ENCODE measurements around the gene SERPINB3.

GRCh38 chr18:63689064-63689463 is 27.4 kb upstream of the SERPINB3 start:
- TF ChIP-seq, protein P1, sequence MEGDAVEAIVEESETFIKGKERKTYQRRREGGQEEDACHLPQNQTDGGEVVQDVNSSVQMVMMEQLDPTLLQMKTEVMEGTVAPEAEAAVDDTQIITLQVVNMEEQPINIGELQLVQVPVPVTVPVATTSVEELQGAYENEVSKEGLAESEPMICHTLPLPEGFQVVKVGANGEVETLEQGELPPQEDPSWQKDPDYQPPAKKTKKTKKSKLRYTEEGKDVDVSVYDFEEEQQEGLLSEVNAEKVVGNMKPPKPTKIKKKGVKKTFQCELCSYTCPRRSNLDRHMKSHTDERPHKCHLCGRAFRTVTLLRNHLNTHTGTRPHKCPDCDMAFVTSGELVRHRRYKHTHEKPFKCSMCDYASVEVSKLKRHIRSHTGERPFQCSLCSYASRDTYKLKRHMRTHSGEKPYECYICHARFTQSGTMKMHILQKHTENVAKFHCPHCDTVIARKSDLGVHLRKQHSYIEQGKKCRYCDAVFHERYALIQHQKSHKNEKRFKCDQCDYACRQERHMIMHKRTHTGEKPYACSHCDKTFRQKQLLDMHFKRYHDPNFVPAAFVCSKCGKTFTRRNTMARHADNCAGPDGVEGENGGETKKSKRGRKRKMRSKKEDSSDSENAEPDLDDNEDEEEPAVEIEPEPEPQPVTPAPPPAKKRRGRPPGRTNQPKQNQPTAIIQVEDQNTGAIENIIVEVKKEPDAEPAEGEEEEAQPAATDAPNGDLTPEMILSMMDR (optimal IDR thresholded peaks at IDR 0.05 in 1 of 3, IDR thresholded peaks at IDR 0.05 in 1 of 3, conservative IDR thresholded peaks at IDR 0.05 in 1 of 3; ENCODE audit: extremely low read depth in 1 of 3, insufficient read depth in 2 of 3, low read length in 3 of 3), result no peak
- no peak for TF ChIP-seq EZH2 (IDR thresholded peaks at IDR 0.05; ENCODE audit: low read length)

Data from keratinocyte (primary cell).